IMR-90 (cell line): ENCODE results near the gene LELP1. TPM values are rescaled to one million over a fixed set of nuclear protein-coding genes. Genes with fewer than 3 reads are reported as not detected.

Experiments used
- ATAC-seq: fragments of 200-7000 bp; cut with Tn5 transposase; 2 replicates; pipeline ENCODE4 v1.9.1; 2020; ENCODE audit warnings: low read depth, mild to moderate bottlenecking, moderate library complexity
- BruUV-seq: library from RNA; stranded (reverse); fragments of 400-500 nt; replicated peaks from 2 replicates; lab custom pipeline; 2021; lab: Mats Ljungman, UMichigan
- CTCF ChIA-PET: fragments of 300-600 bp; formaldehyde crosslinking; extraction: SDS; loops from one replicate; lab custom pipeline; 2021; ENCODE audit warnings: antibody characterized with exemption; lab: Yijun Ruan, JAX
- POLR2A ChIA-PET: fragments of 300-600 bp; sonication (Branson Sonifier 250); formaldehyde crosslinking; loops from one replicate; lab custom pipeline; 2022; ENCODE audit warnings: antibody characterized with exemption; ENCODE audit not compliant: unreplicated experiment; lab: Charles Lee
- DNase-seq: peaks from one replicate; pipeline ENCODE4 v3.0.0; 2013
- H2AFZ ChIP-seq: replicated peaks from 2 replicates; pipeline ENCODE3; 2013; ENCODE audit warnings: low read length, mild to moderate bottlenecking; ENCODE audit not compliant: poor library complexity
- H2AK5ac ChIP-seq: 2 replicates; pipeline ENCODE4 v1.6.1; 2013; ENCODE audit warnings: low read depth, low read length, inconsistent platforms
- H2AK9ac ChIP-seq: replicated peaks from 2 replicates; pipeline ENCODE3; 2013; ENCODE audit warnings: mild to moderate bottlenecking, low read depth, low read length, moderate library complexity; ENCODE audit not compliant: poor library complexity
- H2BK120ac ChIP-seq: 2 replicates; pipeline ENCODE4 v1.6.1; 2013; ENCODE audit warnings: low read depth, low read length, inconsistent platforms
- H2BK15ac ChIP-seq: 3 replicates; pipeline ENCODE4 v1.6.1; 2013; ENCODE audit warnings: low read depth, low read length, inconsistent platforms
- H2BK20ac ChIP-seq: 2 replicates; pipeline ENCODE4 v1.6.1; 2013; ENCODE audit warnings: low read depth, mild to moderate bottlenecking, inconsistent platforms, low read length, moderate library complexity
- H2BK5ac ChIP-seq: 2 replicates; pipeline ENCODE4 v1.6.1; 2013; ENCODE audit warnings: mild to moderate bottlenecking, low read depth, low read length, inconsistent platforms; ENCODE audit not compliant: poor library complexity, severe bottlenecking
- H3K14ac ChIP-seq: replicated peaks from 2 replicates; pipeline ENCODE4 v1.6.1; 2013; ENCODE audit warnings: low read depth, low read length, inconsistent platforms
- H3K18ac ChIP-seq: 2 replicates; pipeline ENCODE4 v1.6.1; 2013; ENCODE audit warnings: low read depth, low read length, control low read depth
- H3K23ac ChIP-seq: 2 replicates; pipeline ENCODE4 v1.6.1; 2013; ENCODE audit warnings: low read depth, low read length, inconsistent platforms
- H3K27ac ChIP-seq: 2 replicates; pipeline ENCODE4 v1.5.1; 2013; ENCODE audit warnings: mild to moderate bottlenecking, control low read depth, low read length; ENCODE audit not compliant: insufficient read depth
- H3K27me3 ChIP-seq: 2 replicates; pipeline ENCODE4 v1.6.1; 2013; ENCODE audit warnings: low read length; ENCODE audit not compliant: control insufficient read depth, insufficient read depth
- H3K36me3 ChIP-seq: 2 replicates; pipeline ENCODE4 v1.6.1; 2013; ENCODE audit warnings: low read length, mixed read lengths; ENCODE audit not compliant: control insufficient read depth, insufficient read depth
- H3K4ac ChIP-seq: 2 replicates; pipeline ENCODE4 v1.6.1; 2013; ENCODE audit warnings: low read depth, low read length, inconsistent platforms
- H3K4me1 ChIP-seq: 2 replicates; pipeline ENCODE4 v1.6.1; 2013; ENCODE audit warnings: low read length, mixed read lengths; ENCODE audit not compliant: control insufficient read depth, insufficient read depth
- H3K4me2 ChIP-seq: 2 replicates; pipeline ENCODE4 v1.6.1; 2013; ENCODE audit warnings: low read depth, mild to moderate bottlenecking, control low read depth, low read length, moderate library complexity
- H3K4me3 ChIP-seq: 2 replicates; pipeline ENCODE4 v1.5.1; 2013; ENCODE audit warnings: low read depth, mild to moderate bottlenecking, control low read depth, low read length, moderate library complexity; ENCODE audit not compliant: insufficient read depth
- H3K56ac ChIP-seq: 2 replicates; pipeline ENCODE4 v1.6.1; 2013; ENCODE audit warnings: low read length, inconsistent platforms; ENCODE audit not compliant: insufficient read depth; ENCODE audit errors: extremely low read depth
- H3K79me1 ChIP-seq, 2 experiments: 2 replicates each; pipeline ENCODE4 v1.6.1; 2013; ENCODE audit warnings: low read length in 2 of 2, inconsistent platforms in 1 of 2, low read depth in 1 of 2
- H3K9ac ChIP-seq: 2 replicates; pipeline ENCODE4 v1.6.1; 2013; ENCODE audit warnings: low read depth, low read length, control low read depth
- H3K9me1 ChIP-seq: 2 replicates; pipeline ENCODE4 v1.6.1; 2013; ENCODE audit warnings: low read length, inconsistent platforms; ENCODE audit not compliant: insufficient read depth
- H3K9me3 ChIP-seq: 2 replicates; pipeline ENCODE4 v1.6.1; 2013; ENCODE audit warnings: low read length; ENCODE audit not compliant: control insufficient read depth, insufficient read depth
- H4K20me1 ChIP-seq: 2 replicates; pipeline ENCODE4 v1.6.1; 2013; ENCODE audit warnings: low read length, inconsistent platforms; ENCODE audit not compliant: insufficient read depth
- H4K5ac ChIP-seq: 2 replicates; pipeline ENCODE4 v1.6.1; 2013; ENCODE audit warnings: mild to moderate bottlenecking, low read depth, low read length, control low read depth
- H4K8ac ChIP-seq, 2 experiments: 2 replicates each; pipeline ENCODE4 v1.6.1; 2013; ENCODE audit warnings: low read depth in 2 of 2, low read length in 2 of 2, control low read depth in 1 of 2, inconsistent platforms in 1 of 2
- H4K91ac ChIP-seq: 2 replicates; pipeline ENCODE4 v1.6.1; 2013; ENCODE audit warnings: low read depth, low read length, inconsistent platforms; ENCODE audit not compliant: insufficient read depth
- BHLHE40 ChIP-seq: fragments of 150-350 bp; IDR thresholded peaks from 2 replicates; pipeline ENCODE4 v1.6.1; 2016; ENCODE audit warnings: mild to moderate bottlenecking, low read depth, low read length
- CEBPB ChIP-seq: IDR thresholded peaks from 2 replicates; pipeline ENCODE4 v1.6.1; 2012; ENCODE audit warnings: low read depth, low read length, improper control_type of control experiment
- CHD1 ChIP-seq: IDR thresholded peaks from 2 replicates; pipeline ENCODE4 v1.6.1; 2012; ENCODE audit warnings: low read depth, low read length, improper control_type of control experiment
- CTCF ChIP-seq: conservative IDR thresholded peaks from 2 replicates; pipeline ENCODE4 v1.5.1; 2012; ENCODE audit warnings: mild to moderate bottlenecking, low read depth, low read length, improper control_type of control experiment
- ELK1 ChIP-seq: fragments of 150-350 bp; IDR thresholded peaks from 2 replicates; pipeline ENCODE4 v1.6.1; 2016; ENCODE audit warnings: low read depth, mild to moderate bottlenecking, low read length, moderate library complexity, borderline replicate concordance
- FOS ChIP-seq: fragments of 150-350 bp; IDR thresholded peaks from 2 replicates; pipeline ENCODE4 v1.6.1; 2016; ENCODE audit warnings: low read depth, low read length
- MAFK ChIP-seq: IDR thresholded peaks from 2 replicates; pipeline ENCODE4 v1.6.1; 2012; ENCODE audit warnings: low read depth, low read length, improper control_type of control experiment
- MAZ ChIP-seq: IDR thresholded peaks from 2 replicates; pipeline ENCODE4 v1.6.1; 2012; ENCODE audit warnings: low read depth, mild to moderate bottlenecking, low read length, improper control_type of control experiment, moderate library complexity, borderline replicate concordance
- MXI1 ChIP-seq: IDR thresholded peaks from 2 replicates; pipeline ENCODE4 v1.6.1; 2012; ENCODE audit warnings: low read depth, mild to moderate bottlenecking, low read length, moderate library complexity, borderline replicate concordance
- NFE2L2 ChIP-seq: fragments of 150-350 bp; IDR thresholded peaks from 2 replicates; pipeline ENCODE4 v1.6.1; 2016; ENCODE audit warnings: low read depth, mild to moderate bottlenecking, low read length
- POLR2A ChIP-seq: IDR thresholded peaks from 2 replicates; pipeline ENCODE4 v1.6.1; 2012; ENCODE audit warnings: mild to moderate bottlenecking, low read depth, low read length
- RAD21 ChIP-seq: IDR thresholded peaks from 2 replicates; pipeline ENCODE4 v1.6.1; 2012; ENCODE audit warnings: low read length, improper control_type of control experiment
- RCOR1 ChIP-seq: IDR thresholded peaks from 2 replicates; pipeline ENCODE4 v1.6.1; 2012; ENCODE audit warnings: mild to moderate bottlenecking, low read length, improper control_type of control experiment; ENCODE audit not compliant: insufficient replicate concordance
- RFX5 ChIP-seq: IDR thresholded peaks from 2 replicates; pipeline ENCODE4 v1.8.0; 2012; ENCODE audit warnings: low read depth, mild to moderate bottlenecking, low read length, moderate library complexity
- SMC3 ChIP-seq: fragments of 150-350 bp; IDR thresholded peaks from 2 replicates; pipeline ENCODE4 v1.6.1; 2016; ENCODE audit warnings: low read depth, mild to moderate bottlenecking, antibody characterized with exemption, low read length, moderate library complexity
- WGBS, 2 experiments: methylation state at CpG; one replicate each; pipeline versions ENCODE4 v1.1.5 to v1.1.7; 2013; ENCODE audit warnings: missing lambda C conversion rate in 2 of 2; ENCODE audit not compliant: insufficient read length in 1 of 2; ENCODE audit errors: extremely low coverage in 2 of 2; 5-methylcytosine and 5-hydroxymethylcytosine counted together
- dilution Hi-C: fragments of 300-500 bp; cut with HindIII; formaldehyde crosslinking; loops from one replicate; pipeline ENCODE4 v1.14.3; 2018; ENCODE audit warnings: low sequenced_read_pairs; ENCODE audit not compliant: unreplicated experiment
- in situ Hi-C: fragments of 300-500 bp; cut with MboI; formaldehyde crosslinking; loops from 3 replicates; pipeline ENCODE4 v1.14.3; 2019; ENCODE audit warnings: low sequenced_read_pairs, inconsistent platforms, mixed read lengths
- intact Hi-C: fragments of 100-400 bp; cut with micrococcal nuclease; formaldehyde crosslinking; loops from 2 replicates; pipeline ENCODE4 v1.10.0; 2022
- polyA plus RNA-seq, 3 experiments: library from polyadenylated mRNA; depleted of rRNA; stranded (reverse); fragments of >200 nt; gene quantifications; 2 replicates each; pipeline ENCODE4 v1.2.3, GENCODE V29; 2012; ENCODE audit warnings: low replicate concordance in 1 of 3
- total RNA-seq: library from RNA; depleted of rRNA; stranded (reverse); fragments of >200 nt; gene quantifications from 2 replicates; pipeline ENCODE4 v1.2.3, GENCODE V29; 2012
- TF ChIP-seq, protein P1 (sequence below): fragments of 150-350 bp; IDR thresholded peaks from 2 replicates; pipeline ENCODE4 v1.6.1; 2017; ENCODE audit warnings: mild to moderate bottlenecking, antibody characterized with exemption, low read length, low read depth

Gene LELP1
- total and polyA plus RNA-seq, 2 of the 4 experiments (the other 2 are of a cell fraction), result not detected

DNA sequence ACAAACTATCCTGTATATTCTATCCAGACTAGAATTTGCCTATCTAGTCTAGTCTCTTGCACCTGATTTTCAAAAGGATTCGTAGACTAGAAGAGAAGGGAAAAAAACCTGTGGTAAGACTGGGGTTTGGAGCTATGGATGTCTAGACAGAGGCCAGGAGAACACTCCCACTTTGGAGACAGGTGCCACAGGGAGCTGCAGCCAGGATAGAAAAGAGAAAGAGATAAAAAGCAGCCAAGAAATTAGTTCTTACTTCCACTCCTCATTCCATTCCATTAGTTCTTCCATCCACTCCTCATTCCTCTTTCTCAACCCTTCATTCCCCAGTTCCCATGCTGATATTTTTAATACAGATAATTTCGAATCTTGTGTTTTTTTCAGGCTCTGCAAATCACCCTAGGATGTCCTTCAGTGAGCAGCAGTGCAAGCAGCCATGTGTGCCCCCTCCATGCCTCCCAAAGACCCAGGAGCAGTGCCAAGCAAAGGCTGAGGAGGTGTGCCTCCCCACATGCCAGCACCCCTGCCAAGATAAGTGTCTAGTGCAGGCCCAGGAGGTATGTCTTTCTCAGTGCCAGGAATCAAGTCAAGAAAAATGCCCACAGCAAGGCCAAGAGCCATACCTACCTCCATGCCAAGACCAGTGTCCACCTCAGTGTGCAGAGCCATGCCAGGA lies 14.7 kb downstream of the LELP1 start:
- H2AK9ac ChIP-seq, result no peak overlapping the region
- intact Hi-C loops, result no loop called here
- no peak for ATAC-seq

More for the DNA sequence above, 14.7 kb downstream of the LELP1 start:
- dilution Hi-C loops, result no loop called here
- CTCF ChIA-PET, result no interaction called here
- no peaks in the 10 kb centered on the region for H4K20me1 ChIP-seq
- H4K5ac ChIP-seq, result no peak overlapping the region
- in situ Hi-C loops, result loop anchor here (25.0 kb wide), 1 partner anchor 556 kb away; the partner anchor contains the start of gene LCE2D
- no peaks in the 10 kb centered on the region for H3K9me3 ChIP-seq
- H2AK5ac ChIP-seq, result no peak overlapping the region
- POLR2A ChIA-PET, result no interaction called here
- H3K4me2 ChIP-seq, result no peak overlapping the region
- H3K27ac ChIP-seq, result no peak overlapping the region
- DNase-seq, result no peak
- no peaks in the 10 kb centered on the region for H3K36me3 ChIP-seq
- TF ChIP-seq MXI1 (no peak), RFX5 (no peak), MAZ (no peak), FOS (no peak), RCOR1 (no peak), MAFK (no peak), ELK1 (no peak), CHD1 (no peak), POLR2A (no peak), CEBPB (no peak), SMC3 (no peak), RAD21 (no peak), CTCF (no peak), NFE2L2 (no peak), BHLHE40 (no peak)
- TF ChIP-seq, protein P1, sequence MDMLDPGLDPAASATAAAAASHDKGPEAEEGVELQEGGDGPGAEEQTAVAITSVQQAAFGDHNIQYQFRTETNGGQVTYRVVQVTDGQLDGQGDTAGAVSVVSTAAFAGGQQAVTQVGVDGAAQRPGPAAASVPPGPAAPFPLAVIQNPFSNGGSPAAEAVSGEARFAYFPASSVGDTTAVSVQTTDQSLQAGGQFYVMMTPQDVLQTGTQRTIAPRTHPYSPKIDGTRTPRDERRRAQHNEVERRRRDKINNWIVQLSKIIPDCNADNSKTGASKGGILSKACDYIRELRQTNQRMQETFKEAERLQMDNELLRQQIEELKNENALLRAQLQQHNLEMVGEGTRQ, result no peak
- H3K4me1 ChIP-seq, result no peaks in the 10 kb centered on the region
- no peak overlapping the region for H2BK120ac ChIP-seq
- no TSS peak for BruUV-seq
- no peak overlapping the region for H4K8ac ChIP-seq
- no peak overlapping the region for H2BK5ac ChIP-seq
- H3K18ac ChIP-seq, result no peak overlapping the region
- no peaks in the 10 kb centered on the region for H3K9me1 ChIP-seq
- H2AFZ ChIP-seq, result no peak overlapping the region
- no peak overlapping the region for H3K14ac ChIP-seq
- no peak overlapping the region for H3K4me3 ChIP-seq
- H3K9ac ChIP-seq, result no peak overlapping the region
- no peak overlapping the region for H2BK20ac ChIP-seq
- H3K79me1 ChIP-seq, result no peaks in the 10 kb centered on the region
- no CpG with 5 or more reads among the region's 2 CpGs for WGBS, 2 experiments
- no peak overlapping the region for H2BK15ac ChIP-seq
- no peak overlapping the region for H3K56ac ChIP-seq
- H3K23ac ChIP-seq, result no peak overlapping the region
- no peak overlapping the region for H3K4ac ChIP-seq
- H4K91ac ChIP-seq, result no peak overlapping the region
- H3K27me3 ChIP-seq, result no peaks in the 10 kb centered on the region; the same call in 1 of the 2 replicates
